NCI-H460 (cell line): ENCODE measurements around the gene DPAGT1. TPM values are rescaled to one million over a fixed set of nuclear protein-coding genes. Genes with fewer than 3 reads are reported as not detected.
"Not testable (repeated sequence)": the region's sequence is repeated elsewhere in the genome, so short reads cannot be mapped to it uniquely, and the experiment has no call there.

Source experiments
- DNase-seq: peaks from one replicate; pipeline ENCODE4 v3.0.0-alpha.2; 2016; ENCODE audit warnings: low read depth; ENCODE audit errors: extremely low read depth
- polyA plus RNA-seq: library from polyadenylated mRNA; depleted of rRNA; stranded (reverse); fragments of >200 nt; gene quantifications from 2 replicates; pipeline ENCODE4 v1.2.3, GENCODE V29; 2014; cell fraction: nucleus; rRNA removed
- total RNA-seq: library from RNA; depleted of rRNA; stranded (reverse); fragments of >200 nt; shearing (Covaris generic); gene quantifications from 2 replicates; pipeline ENCODE4 v1.2.3, GENCODE V29; 2014; rRNA removed

Gene DPAGT1
- total RNA-seq, result 42.1 and 44.0 TPM in 2 replicates
- 85.7 and 92.9 TPM in 2 replicates for polyA plus RNA-seq

- peak; percentile 96 for DNase-seq
These were observed at the start of gene DPAGT1 for GRCh38 chr11:119101759-119102423. TSS of gene DPAGT1 (minus strand) at chr11:119101853. CDS start at chr11:119101655, 198 bp downstream.

GRCh38 chr11:119149786-119150275 lies 48.2 kb upstream of the DPAGT1 start:
- no peak for DNase-seq

- DNase-seq, result no peak
These were observed 47.5 kb upstream of the DPAGT1 start, which contains the start of gene ABCG4 for GRCh38 chr11:119149018-119149785. TSS of gene ABCG4 (plus strand) at chr11:119149052. CDS start at chr11:119149966, 914 bp downstream.

- no peak for DNase-seq
These were observed 47.0 kb upstream of the DPAGT1 start for GRCh38 chr11:119148720-119149017.

GRCh38 chr11:119147604-119148333 lies 46.1 kb upstream of the DPAGT1 start:
- DNase-seq, result no peak

GRCh38 chr11:119145551-119145950 lies 43.9 kb upstream of the DPAGT1 start:
- DNase-seq, result no peak

- peak; percentile 51 for DNase-seq
These were observed 43.3 kb upstream of the DPAGT1 start for GRCh38 chr11:119144825-119145486.

- DNase-seq, result not testable (repeated sequence)
These were observed 37.6 kb upstream of the DPAGT1 start for GRCh38 chr11:119139276-119139675.

GRCh38 chr11:119134389-119134978 lies 32.8 kb upstream of the DPAGT1 start:
- DNase-seq, result no peak

- DNase-seq, result no peak
These were observed 29.0 kb upstream of the DPAGT1 start for GRCh38 chr11:119130662-119131061.

GRCh38 chr11:119126675-119127268 lies 25.1 kb upstream of the DPAGT1 start:
- DNase-seq, result no peak

- no peak for DNase-seq
These were observed 24.2 kb upstream of the DPAGT1 start for GRCh38 chr11:119125821-119126220.

- DNase-seq, result no peak
These were observed 20.1 kb upstream of the DPAGT1 start for GRCh38 chr11:119121811-119122124.

GRCh38 chr11:119121008-119121810 lies 19.6 kb upstream of the DPAGT1 start, which contains the start of gene HINFP:
TSS of gene HINFP (plus strand) at chr11:119121580. CDS start at chr11:119126945, 5,365 bp downstream.
- peak; percentile 96 for DNase-seq

GRCh38 chr11:119120639-119121007 lies 19.0 kb upstream of the DPAGT1 start:
- no peak for DNase-seq

GRCh38 chr11:119118946-119119345 lies 17.3 kb upstream of the DPAGT1 start:
- DNase-seq, result no peak

- DNase-seq, result no peak
These were observed 16.6 kb upstream of the DPAGT1 start for GRCh38 chr11:119118227-119118626.

- no peak for DNase-seq
These were observed 15.5 kb upstream of the DPAGT1 start for GRCh38 chr11:119117004-119117706.
